Suppressor macrophage (primary cell): ENCODE measurements around the gene RABGAP1L.
A peak's percentile ranks its signal among the peaks of the same experiment; 100 is the strongest.
"Not testable (repeated sequence)": the region's sequence is repeated elsewhere in the genome, so short reads cannot be mapped to it uniquely, and the experiment has no call there.

ENCODE experiments used
- DNase-seq, 4 experiments: peaks; one replicate each; pipeline ENCODE4 v3.0.0-alpha.2; 2020 to 2022

Gene RABGAP1L

DNA sequence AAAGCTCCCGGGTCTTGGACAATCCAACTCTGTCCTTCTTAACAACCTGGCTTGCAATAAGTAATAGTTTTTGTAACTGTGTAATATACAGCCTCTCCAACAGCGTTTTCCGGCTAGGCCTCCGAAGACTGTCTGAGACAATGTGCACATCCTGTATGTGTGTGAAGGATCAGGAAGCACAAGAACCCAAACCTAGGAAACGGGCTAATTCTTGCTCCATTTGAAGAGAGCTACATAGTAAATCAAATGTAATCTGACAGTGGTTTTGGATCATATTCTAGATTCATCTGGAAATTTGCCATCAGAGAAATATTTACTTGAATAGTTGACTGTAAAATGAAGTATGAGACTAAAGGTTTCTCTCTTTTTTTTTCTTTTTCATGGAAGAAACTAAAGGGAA lies 289.7 kb downstream of the RABGAP1L start:
- DNase-seq, result no peak

DNA sequence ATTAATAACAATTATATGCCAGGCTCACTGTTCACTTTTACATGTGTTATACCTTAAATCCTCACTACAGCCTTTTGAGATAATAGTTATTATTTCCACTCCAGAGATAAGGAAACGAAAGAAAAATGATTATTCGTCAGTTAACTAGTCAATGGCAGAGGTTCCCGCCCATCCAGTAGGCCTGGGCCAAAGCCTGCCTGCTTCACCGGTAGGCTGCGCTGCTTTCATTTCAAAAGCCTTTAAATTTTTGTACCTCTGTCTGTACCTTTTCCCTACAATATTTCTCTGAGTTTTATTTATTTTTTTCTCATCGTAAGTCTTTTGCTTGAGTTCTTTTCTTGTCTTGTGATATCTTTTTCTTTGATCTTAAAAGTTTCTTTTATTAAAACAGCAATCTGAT lies 292.1 kb downstream of the RABGAP1L start:
- no peak for DNase-seq

DNA sequence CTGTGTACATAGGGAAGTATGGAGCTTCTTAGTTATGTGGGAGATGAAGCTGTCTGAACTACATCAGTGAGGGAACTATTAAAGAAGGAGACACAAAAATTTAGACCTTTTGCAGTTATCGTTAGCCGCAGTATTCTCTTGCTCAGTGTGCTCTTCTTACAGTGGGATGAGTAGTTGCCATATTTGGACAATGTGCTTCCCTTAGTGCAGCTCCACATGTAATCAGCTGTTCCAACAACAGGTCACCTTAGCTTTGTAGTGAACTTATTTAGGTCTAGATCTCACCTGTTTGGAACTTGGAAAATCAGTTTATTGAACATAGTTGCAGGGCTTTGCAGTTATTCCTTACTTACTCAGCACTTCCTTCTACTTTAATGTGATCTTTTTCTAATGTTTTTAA lies 306.5 kb downstream of the RABGAP1L start:
- no peak for DNase-seq

DNA sequence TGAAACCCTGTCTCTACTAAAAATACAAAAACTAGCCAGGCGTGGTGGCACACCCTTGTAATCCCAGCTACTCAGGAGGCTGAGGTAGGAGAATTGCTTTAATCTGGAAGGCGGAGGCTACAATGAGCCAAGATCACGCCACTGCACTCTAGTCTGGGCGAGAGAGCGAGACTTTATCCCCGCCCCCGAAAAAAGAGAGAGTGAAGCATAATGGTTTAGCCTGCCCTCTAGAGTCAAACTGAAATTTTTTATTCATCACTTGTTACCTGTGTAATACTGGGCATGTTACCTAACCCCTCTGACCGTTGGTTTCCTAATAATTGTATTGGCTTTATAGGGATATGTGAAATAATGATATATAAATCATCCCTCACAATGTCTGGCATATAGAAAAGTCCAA lies 307.3 kb downstream of the RABGAP1L start:
- no peak for DNase-seq

DNA sequence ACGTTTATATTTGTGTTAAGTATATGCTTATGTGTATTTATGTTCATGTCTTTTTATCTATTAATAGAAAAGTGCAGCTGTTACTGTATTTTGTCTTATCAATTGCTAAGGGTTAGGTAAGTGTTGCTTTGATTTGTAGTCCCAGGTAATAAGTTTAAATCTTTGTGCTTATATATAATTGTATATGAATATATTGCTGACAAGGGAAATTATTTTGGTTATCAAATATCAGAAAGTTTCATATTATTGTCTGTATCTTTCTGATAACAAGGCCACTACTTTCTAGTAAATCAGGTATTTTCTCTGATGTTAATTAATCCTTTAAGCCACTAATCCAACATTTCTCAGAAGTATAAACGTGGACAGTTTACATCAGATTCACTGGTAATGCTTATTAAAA lies 309.7 kb downstream of the RABGAP1L start:
- no peak for DNase-seq

DNA sequence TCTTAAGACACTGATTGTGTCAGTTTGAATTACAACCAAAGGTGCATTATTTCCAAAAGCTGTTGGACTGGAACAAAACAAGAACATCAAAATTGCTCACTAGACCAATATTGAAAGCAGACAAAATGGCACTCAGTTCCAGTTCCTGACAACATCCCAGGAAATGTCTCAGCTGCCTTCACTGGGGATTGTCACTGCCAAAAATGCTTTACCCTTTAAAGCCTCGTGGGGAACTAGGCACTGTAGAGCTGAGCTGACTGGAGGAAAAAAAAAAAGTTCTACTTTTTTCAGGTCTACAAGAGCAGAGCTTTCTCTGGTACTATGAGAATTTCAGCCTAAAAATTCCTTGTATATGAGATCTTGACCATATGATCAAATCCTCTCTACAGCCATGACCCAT lies 310.4 kb downstream of the RABGAP1L start:
- DNase-seq, result no peak

DNA sequence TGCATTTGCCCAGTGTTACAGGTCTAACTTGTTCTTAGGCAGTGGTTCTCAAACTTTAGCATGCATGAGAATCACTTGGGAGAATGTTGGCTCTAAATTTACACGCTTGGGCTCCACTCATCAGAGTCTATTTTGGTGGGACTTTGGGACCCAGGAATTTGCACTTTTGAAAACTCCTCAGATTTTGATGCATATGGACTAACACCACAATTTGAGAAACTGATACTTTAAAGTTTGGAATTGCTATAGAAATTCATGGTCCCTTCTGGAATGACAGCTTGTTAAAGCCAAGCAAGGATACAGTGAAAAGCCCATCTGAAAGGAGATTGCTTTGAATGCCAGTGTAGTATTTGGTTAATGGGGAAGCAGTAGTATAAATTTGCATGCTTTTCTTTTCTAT lies 320.0 kb downstream of the RABGAP1L start:
- no peak for DNase-seq

DNA sequence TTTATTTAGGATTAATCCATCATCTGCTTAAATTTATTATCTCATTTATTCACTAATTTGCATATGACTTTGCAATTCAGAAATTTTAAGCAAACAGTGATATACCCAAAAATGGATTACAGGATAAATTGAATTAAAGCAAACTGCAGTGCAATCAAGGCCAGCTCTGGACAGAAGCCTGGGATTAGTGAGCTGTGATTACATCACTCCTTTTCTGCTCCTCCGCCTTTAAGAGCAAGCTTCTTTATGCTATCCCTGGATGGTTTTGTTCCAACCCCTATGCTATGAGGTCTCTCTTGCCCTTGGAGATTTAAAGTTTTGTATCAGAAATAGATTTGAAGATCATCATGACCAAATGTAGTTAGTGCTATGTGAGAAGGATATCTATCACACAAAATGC lies 321.0 kb downstream of the RABGAP1L start:
- no peak for DNase-seq

DNA sequence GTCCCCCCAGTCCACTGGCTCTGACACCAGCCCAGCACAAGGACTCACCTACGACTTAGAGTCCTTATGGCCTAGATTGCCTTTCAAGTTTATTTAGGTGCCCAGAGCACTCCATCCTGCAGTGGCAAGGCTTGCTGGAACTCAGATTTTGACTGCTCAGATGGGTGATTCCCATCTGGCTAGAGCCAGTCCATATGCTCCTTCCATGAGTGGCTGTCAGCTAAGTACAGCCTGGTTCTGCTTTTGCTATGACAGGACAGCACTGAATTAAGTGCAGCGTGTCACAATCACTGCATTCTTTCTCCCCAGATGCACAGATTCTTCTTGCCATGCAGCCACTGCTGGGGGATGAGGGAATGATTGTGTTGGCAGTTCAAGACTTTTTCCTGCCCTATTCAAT lies 332.3 kb downstream of the RABGAP1L start:
- no peak for DNase-seq

DNA sequence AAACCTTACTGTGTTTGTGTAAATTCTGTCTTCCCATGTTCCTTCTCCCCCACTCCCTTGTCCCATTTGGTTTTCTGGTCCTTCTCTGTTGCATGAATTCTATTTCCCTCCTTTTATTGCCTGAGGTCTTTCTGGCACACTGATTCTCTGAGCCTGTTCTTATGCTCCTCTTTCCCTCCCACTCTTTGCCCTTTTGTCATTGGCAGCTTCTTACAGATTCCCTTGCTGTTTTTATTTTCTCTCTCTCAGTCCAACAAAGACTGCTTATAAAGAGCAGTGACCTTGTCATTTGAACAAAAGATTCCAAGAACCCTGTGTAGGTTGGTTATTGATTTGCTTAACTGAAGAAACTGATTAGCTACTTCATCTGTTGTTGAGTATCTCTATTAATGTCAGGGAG lies 338.2 kb downstream of the RABGAP1L start:
- DNase-seq, result peak in 3 of 4 experiments; percentile 12 to 29 (median 23)

DNA sequence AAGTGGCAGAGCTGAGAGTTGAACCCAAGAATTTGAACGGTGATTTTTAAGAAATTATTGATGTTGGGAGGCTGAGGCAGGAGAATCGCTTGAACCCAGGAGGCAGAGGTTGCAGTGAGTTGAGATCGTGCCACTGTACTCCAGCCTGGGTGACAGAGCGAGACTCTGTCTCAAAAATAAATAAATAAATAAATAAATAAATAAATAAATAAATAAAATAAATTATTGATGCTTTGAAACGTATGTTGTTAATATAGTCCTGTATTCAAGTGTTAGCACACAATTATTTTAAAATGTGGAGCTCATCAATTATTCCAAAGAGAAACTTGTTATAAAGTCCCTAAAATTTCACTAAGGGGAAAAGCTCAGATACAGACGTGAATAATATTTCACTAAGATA lies 357.4 kb downstream of the RABGAP1L start:
- not testable (repeated sequence) for DNase-seq

DNA sequence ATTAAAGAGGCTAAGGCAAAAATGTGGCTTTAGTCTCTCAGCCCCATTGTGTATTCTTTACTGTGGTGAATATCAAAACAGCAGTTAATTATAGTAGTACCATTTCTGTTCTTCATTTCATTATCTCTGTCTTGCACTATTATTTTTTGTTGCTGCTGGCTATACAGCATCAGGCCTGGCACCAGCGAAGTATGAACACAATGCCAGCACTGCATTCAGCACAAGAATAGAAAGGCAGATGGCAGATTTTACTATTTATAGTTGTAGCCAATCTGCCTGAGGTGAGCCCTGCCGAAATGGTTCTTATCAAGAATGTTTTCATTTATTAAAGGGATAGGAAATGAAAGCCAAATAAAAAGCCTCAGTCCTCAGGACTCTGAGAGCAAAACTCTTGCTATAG lies 360.5 kb downstream of the RABGAP1L start:
- no peak for DNase-seq

DNA sequence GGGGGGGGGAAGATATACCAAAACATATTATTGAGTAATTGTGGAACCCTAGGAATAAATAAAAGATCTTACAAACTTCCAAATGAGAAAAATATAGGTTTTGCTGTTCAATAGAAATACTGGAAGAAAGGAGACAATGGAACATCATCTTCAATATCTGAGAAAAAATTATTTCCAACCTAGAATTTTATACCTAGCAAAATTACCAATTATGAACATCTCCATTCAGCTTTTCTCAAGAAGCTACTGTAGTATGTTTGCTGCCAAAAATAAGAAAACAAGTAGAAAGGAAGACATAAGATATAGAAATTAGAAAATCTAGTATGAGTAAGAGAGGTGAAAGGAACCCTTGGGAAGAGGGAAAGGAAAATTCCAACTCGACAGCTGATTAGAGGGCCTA lies 372.4 kb downstream of the RABGAP1L start:
- DNase-seq, result no peak

DNA sequence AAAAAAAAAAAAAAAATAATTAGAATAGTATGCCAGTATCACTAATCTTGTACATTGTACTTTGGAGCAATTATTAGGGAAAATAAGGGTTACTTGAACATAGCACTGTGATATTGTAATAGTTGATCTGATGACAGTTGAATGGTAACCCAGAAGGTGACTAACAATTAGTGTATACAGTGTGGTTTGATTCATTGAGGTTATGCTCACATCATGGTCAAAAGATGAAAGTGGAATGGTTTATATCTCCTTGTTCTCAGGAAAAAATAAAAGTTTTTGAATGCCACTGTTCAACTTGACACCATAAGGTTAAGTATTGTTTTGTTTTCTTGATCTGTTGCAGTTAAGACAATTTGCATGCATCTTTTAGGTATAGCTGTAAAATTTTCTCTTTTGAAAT lies 375.5 kb downstream of the RABGAP1L start:
- DNase-seq, result no peak

DNA sequence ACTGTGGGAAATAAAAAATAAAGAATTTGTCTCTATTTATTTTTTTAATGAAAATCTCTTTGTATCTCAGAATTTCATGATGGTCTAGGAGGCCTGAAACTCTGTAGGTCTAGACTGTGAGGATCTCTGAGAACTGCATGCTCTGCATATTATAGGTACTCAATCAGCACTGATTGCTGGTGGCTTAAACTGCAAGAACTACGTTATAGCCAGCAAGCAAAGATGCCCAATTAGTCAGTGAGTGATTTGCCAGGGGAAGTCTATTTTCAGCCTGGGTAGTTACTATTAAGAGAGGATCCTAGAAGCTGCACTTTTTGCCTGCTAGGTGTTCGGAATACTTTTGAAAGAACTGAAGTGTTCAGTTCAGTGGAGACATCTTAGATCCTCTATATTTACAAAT lies 375.9 kb downstream of the RABGAP1L start:
- no peak for DNase-seq

DNA sequence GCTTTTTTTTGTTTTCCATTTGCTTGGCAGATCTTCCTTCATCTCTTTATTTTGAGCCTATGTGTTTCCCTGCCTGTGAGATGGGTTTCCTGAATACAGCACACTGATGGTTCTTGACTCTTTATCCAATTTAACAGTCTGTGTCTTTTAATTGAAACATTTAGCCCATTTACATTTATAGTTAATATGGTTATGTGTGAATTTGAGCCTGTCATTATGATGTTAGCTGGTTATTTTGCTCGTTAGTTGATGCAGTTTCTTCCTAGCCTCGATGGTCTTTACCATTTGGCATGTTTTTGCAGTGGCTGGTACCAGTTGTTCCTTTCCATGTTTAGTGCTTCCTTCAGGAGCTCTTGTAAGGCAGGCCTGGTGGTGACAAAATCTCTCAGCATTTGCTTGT lies 384.1 kb downstream of the RABGAP1L start:
- not testable (repeated sequence) for DNase-seq

DNA sequence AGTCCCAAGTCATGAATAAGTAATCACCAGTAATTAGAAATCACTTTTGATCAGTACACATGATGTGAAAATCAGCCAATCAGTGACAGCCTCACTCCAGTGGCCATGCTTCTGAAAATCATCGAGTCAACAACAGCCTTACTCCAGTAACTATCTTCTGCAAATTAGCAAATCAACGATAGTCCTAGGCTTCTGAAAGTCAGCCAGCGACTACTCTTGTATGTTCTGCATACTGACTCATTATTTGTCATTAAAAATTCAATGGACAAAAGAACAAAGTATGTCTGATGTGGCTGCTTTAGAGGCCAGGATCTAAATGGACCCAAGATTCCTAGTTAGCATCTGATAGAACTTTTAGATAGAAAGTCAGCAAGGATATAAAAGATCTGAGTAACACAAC lies 391.0 kb downstream of the RABGAP1L start:
- no peak for DNase-seq

DNA sequence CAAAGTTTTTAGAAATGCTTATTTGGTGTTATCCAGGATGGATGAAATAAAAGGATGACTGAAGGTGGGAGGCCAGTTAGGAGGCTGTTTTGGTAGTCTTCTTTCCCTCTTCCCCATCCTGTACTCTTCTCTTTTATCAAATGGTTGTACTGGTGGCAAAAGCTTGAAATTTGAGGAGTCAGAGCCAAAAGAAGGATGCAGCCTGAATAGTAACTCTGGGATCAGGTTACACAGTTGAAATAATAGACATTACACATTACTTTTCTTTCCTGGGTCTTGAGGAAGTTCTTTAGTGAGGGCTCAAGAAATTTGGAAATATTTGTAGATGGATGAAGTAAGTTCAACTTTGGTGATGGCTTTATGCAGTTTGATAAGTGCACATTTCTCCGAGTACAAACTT lies 397.1 kb downstream of the RABGAP1L start:
- DNase-seq, result no peak

DNA sequence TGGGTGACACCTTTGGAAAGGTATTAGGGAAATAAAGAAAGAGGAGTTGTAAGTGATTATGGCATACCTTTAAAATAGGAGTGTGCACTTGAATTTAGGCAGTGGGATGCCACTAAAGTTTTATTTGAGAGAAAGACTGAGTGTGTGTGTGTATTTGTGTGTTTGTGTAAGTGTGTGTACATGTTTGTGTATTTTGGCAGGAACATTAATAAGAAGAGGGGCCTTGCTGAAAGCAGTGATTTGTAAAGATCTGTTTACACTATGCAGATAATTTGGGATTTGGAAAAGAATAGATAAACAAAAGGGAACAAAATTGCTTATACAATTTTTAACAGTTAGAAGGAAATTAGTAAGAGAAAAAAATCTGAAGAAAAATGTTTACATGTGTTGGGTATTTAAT lies 409.2 kb downstream of the RABGAP1L start:
- DNase-seq, result no peak

DNA sequence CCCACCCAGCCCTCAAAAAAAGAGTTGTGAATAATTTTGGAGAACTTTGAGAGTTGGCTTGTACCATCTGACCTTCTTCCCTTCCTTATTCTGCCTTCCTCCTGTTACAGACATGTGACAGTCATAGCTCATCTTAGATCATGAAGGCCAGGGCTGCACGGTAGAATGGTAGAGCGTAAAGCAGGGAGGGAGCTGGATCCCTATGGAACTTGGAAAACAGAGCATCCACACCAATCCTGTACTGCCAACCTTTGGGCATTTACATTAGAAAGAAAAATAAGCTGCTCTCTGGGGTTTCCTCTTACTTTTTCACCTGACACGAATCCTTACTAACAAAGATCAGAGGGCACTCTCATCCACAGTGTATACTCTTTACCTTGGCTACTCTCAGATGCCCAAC lies 409.9 kb downstream of the RABGAP1L start:
- DNase-seq, result peak in 3 of 4 experiments; percentile 8 to 23 (median 10)

DNA sequence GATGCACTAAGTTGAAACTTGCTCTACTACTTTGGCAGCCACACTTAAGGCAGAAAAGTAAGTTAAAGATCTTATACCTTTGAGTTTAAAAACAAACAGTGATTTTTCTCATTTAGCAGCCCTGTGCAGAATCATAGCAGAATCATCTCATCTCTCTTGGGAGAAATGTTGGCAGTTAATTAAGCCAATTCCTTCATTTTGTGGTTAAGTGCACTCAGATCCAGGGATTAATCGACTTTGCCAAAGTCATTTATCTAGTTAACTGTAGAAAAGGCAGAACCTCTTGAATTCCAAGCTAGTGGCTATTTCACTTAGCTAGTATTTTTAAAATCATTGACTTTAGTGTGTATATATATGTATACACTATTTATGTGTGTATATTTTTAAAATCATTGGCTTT lies 413.5 kb downstream of the RABGAP1L start:
- no peak for DNase-seq

DNA sequence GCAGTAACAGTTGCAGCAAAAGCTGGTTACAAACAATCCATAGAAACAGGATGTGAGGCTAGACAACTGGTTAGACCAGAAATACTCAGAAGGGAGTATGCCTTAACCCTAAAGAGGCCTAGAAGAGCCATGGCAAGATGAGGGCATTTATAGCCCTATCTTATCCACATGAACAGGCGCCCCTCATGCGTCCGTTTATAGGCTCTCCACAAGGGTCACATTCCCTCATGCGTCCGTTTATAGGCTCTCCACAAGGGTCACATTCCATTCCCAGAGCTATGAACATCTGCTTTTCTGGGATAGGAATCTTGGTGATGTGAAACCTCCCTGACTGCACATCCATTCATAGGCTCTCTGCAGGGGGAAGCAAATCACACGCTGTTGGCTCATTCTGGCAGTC lies 416.8 kb downstream of the RABGAP1L start:
- not testable (repeated sequence) for DNase-seq

DNA sequence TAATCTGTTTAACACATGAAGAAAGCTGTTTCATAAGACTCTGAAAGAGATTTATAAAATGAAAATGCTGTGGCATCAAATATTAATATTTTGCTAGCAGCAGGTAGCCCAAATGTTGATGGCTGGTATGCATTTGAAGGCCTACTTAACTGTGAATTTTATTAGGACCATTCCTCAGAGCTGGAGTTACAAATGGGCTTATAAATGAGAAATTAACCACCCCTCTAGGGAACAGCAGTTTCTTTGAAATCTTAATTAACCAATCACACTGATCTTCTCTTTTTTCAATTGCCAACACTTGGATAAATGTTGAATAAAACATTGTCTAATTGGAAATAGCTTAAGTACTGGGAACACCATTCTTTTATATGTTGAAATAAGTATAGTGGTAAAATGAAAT lies 418.4 kb downstream of the RABGAP1L start:
- no peak for DNase-seq

DNA sequence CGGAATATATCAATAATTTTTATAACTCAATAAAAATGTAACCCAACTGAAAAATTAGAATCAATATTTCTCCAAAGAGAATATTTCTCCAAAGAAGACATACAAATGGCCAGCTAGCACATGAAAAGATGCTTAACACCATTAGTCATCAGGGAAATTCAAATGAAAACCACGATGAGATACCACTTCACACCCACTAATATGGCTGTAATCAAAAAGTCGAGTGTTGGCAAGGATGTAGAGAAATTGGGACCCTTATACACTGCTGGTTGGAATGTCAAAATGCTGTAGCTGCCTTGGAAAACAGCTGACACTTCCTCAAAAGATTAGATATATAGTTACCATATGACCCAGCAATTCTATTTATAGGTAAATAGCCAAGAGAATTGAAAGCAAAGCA lies 421.5 kb downstream of the RABGAP1L start:
- no peak for DNase-seq

DNA sequence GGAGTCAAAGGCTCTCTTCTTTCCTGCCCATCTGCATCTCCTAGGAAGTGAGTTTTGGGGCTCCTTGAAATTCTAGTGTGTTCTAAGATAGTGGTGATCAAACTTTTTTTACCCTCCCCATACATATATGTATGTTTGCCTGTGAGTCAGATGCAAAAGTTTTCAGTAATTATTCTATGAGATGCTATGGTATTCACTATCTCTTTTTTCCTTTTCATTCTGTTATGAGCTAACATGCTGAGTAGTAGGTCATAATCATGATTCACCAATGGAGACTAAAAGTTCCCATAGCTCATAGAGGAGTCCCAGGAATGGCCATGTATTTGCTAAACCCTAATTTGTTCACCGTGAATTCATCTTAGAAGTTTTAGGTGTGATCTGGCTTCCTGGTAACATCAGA lies 424.0 kb downstream of the RABGAP1L start:
- no peak for DNase-seq

DNA sequence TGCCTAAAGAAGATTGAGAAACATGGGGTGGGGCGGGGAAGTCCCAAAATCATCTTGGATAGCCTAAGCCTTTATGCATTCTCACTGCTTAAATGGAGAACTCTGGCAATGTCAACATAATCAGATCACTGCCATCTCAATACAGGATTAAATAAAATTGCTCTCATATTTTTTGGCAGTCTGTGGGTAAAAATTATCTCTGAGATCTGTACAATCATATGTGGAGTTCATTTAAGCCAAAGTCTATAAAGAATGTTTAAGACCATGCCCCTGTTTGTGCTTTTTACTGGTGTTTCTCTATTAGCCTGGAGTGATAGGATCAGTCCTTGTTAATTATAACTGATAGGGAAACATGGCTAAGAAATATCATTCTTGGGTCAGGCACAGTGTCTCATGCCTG lies 424.8 kb downstream of the RABGAP1L start:
- DNase-seq, result peak in 2 of 4 experiments; percentile 3 to 5
